H9 (cell line): ENCODE measurements around the gene NCL. TPM values are rescaled to one million over a fixed set of nuclear protein-coding genes. Genes with fewer than 3 reads are reported as not detected.

ENCODE experiments used
- DNase-seq: peaks from one replicate; pipeline ENCODE4 v3.0.0-alpha.2; 2017
- H2AFZ ChIP-seq: one replicate; pipeline ENCODE4 v1.6.1; 2013; ENCODE audit warnings: mild to moderate bottlenecking, low read length, control low read depth, moderate library complexity
- H2AK5ac ChIP-seq: 2 replicates; pipeline ENCODE4 v1.6.1; 2013; ENCODE audit warnings: low read length, control low read depth, mixed read lengths; ENCODE audit not compliant: insufficient read length
- H2BK120ac ChIP-seq: one replicate; pipeline ENCODE4 v1.6.1; 2013; ENCODE audit warnings: low read depth, mild to moderate bottlenecking, low read length, control low read depth, inconsistent platforms; ENCODE audit not compliant: poor library complexity, severe bottlenecking
- H2BK12ac ChIP-seq: 2 replicates; pipeline ENCODE4 v1.6.1; 2013; ENCODE audit warnings: low read length, control low read depth, mixed read lengths, low read depth; ENCODE audit not compliant: insufficient read length
- H2BK15ac ChIP-seq: 2 replicates; pipeline ENCODE4 v1.6.1; 2013; ENCODE audit warnings: low read depth, low read length, control low read depth
- H2BK20ac ChIP-seq: one replicate; pipeline ENCODE4 v1.6.1; 2013; ENCODE audit warnings: low read depth, mild to moderate bottlenecking, low read length, control low read depth, inconsistent platforms; ENCODE audit not compliant: poor library complexity, severe bottlenecking
- H2BK5ac ChIP-seq: 2 replicates; pipeline ENCODE4 v1.6.1; 2013; ENCODE audit warnings: low read length, control low read depth, mixed read lengths; ENCODE audit not compliant: insufficient read length
- H3K14ac ChIP-seq: 2 replicates; pipeline ENCODE4 v1.6.1; 2013; ENCODE audit warnings: low read length, control low read depth; ENCODE audit not compliant: insufficient read depth
- H3K18ac ChIP-seq: 2 replicates; pipeline ENCODE4 v1.6.1; 2013; ENCODE audit warnings: low read depth, mild to moderate bottlenecking, mixed read lengths, low read length, control low read depth; ENCODE audit not compliant: insufficient read length
- H3K23ac ChIP-seq: 2 replicates; pipeline ENCODE4 v1.6.1; 2013; ENCODE audit warnings: low read length, control low read depth, mixed read lengths, low read depth; ENCODE audit not compliant: insufficient read length
- H3K23me2 ChIP-seq: 2 replicates; pipeline ENCODE4 v1.6.1; 2013; ENCODE audit warnings: low read depth, mild to moderate bottlenecking, mixed read lengths, low read length, control low read depth; ENCODE audit not compliant: insufficient read length, poor library complexity, severe bottlenecking
- H3K27ac ChIP-seq: 2 replicates; pipeline ENCODE4 v1.5.1; 2013; ENCODE audit warnings: low read length, control low read depth, mixed read lengths, low read depth; ENCODE audit not compliant: insufficient read length
- H3K27me3 ChIP-seq: 2 replicates; pipeline ENCODE4 v1.6.1; 2013; ENCODE audit warnings: low read length, control low read depth, inconsistent platforms; ENCODE audit not compliant: insufficient read depth
- H3K4ac ChIP-seq: 2 replicates; pipeline ENCODE4 v1.6.1; 2013; ENCODE audit warnings: low read depth, mild to moderate bottlenecking, control low read depth, inconsistent platforms, low read length, moderate library complexity
- H3K4me1 ChIP-seq: 2 replicates; pipeline ENCODE4 v1.6.1; 2013; ENCODE audit warnings: low read length, control low read depth, inconsistent platforms; ENCODE audit not compliant: insufficient read depth
- H3K4me2 ChIP-seq: 2 replicates; pipeline ENCODE4 v1.6.1; 2013; ENCODE audit warnings: low read length, control low read depth, mixed read lengths; ENCODE audit not compliant: insufficient read length, insufficient read depth
- H3K56ac ChIP-seq: 2 replicates; pipeline ENCODE4 v1.6.1; 2013; ENCODE audit warnings: low read depth, mild to moderate bottlenecking, mixed read lengths, low read length, control low read depth; ENCODE audit not compliant: insufficient read length
- H3K79me1 ChIP-seq: 2 replicates; pipeline ENCODE4 v1.6.1; 2013; ENCODE audit warnings: low read depth, mild to moderate bottlenecking, moderate library complexity, low read length, control low read depth, inconsistent platforms; ENCODE audit not compliant: insufficient read depth, poor library complexity, severe bottlenecking
- H3K79me2 ChIP-seq: 2 replicates; pipeline ENCODE4 v1.6.1; 2013; ENCODE audit warnings: low read length, control low read depth, inconsistent platforms; ENCODE audit not compliant: insufficient read depth
- H3K9ac ChIP-seq: 2 replicates; pipeline ENCODE4 v1.6.1; 2013; ENCODE audit warnings: low read length, control low read depth, mixed read lengths; ENCODE audit not compliant: insufficient read length; ENCODE audit errors: extremely low read depth
- H3K9me3 ChIP-seq: one replicate; pipeline ENCODE4 v1.6.1; 2013; ENCODE audit warnings: low read depth, low read length, inconsistent platforms; ENCODE audit not compliant: control insufficient read depth
- H3T11ph ChIP-seq: one replicate; pipeline ENCODE4 v1.6.1; 2013; ENCODE audit warnings: mild to moderate bottlenecking, low read length, control low read depth, inconsistent platforms
- H4K20me1 ChIP-seq: one replicate; pipeline ENCODE4 v1.6.1; 2013; ENCODE audit not compliant: control insufficient read depth, insufficient read length, insufficient read depth
- H4K5ac ChIP-seq: 2 replicates; pipeline ENCODE4 v1.6.1; 2013; ENCODE audit warnings: low read depth, mild to moderate bottlenecking, mixed read lengths, low read length, control low read depth; ENCODE audit not compliant: insufficient read length
- H4K8ac ChIP-seq: replicated peaks from 2 replicates; pipeline ENCODE4 v1.6.1; 2013; ENCODE audit warnings: low read length, control low read depth, mixed read lengths, low read depth; ENCODE audit not compliant: insufficient read length
- H4K91ac ChIP-seq: 2 replicates; pipeline ENCODE4 v1.6.1; 2013; ENCODE audit warnings: low read depth, mild to moderate bottlenecking, moderate library complexity, mixed read lengths, low read length, control low read depth; ENCODE audit not compliant: insufficient read length
- H3K27ac Mint-ChIP-seq, 3 experiments: 2 replicates in 2 of 3; 3 replicates in 1 of 3; pipeline ENCODE4 v1.8.0; 2020 to 2021; ENCODE audit warnings: mixed read lengths in 3 of 3, mild to moderate bottlenecking in 1 of 3, moderate library complexity in 1 of 3
- H3K27me3 Mint-ChIP-seq: 2 replicates; pipeline ENCODE4 v1.8.0; 2021; ENCODE audit warnings: low read depth, mild to moderate bottlenecking, moderate library complexity, mixed read lengths
- H3K36me3 Mint-ChIP-seq, 3 experiments: 2 replicates in 2 of 3; 3 replicates in 1 of 3; pipeline ENCODE4 v1.8.0; 2020 to 2021; ENCODE audit warnings: low read depth in 3 of 3, mixed read lengths in 3 of 3; ENCODE audit not compliant: insufficient read depth in 1 of 3
- H3K4me1 Mint-ChIP-seq, 2 experiments: 2 replicates each; pipeline ENCODE4 v1.8.0; 2020; ENCODE audit warnings: mixed read lengths in 2 of 2
- H3K4me3 Mint-ChIP-seq, 2 experiments: 2 replicates in 1 of 2; 3 replicates in 1 of 2; pipeline ENCODE4 v1.8.0; 2020 to 2021; ENCODE audit warnings: mild to moderate bottlenecking in 2 of 2, mixed read lengths in 2 of 2, moderate library complexity in 1 of 2
- H3K9me3 Mint-ChIP-seq, 2 experiments: 2 replicates in 1 of 2; 3 replicates in 1 of 2; pipeline ENCODE4 v1.8.0; 2020; ENCODE audit warnings: mild to moderate bottlenecking in 2 of 2, mixed read lengths in 2 of 2, moderate library complexity in 1 of 2
- CTCF ChIP-seq: fragments of 200-600 bp; sonication (generic); conservative IDR thresholded peaks from 3 replicates; pipeline ENCODE4 v1.8.0; 2021; ENCODE audit warnings: antibody characterized with exemption, mild to moderate bottlenecking
- WGBS: extraction: QIAGEN DNeasy Blood & Tissue Kit; methylation state at CpG from one replicate; pipeline ENCODE4 v1.1.7; 2013; ENCODE audit warnings: missing lambda C conversion rate, low lambda C conversion rate, mixed read lengths; ENCODE audit not compliant: insufficient read length; ENCODE audit errors: extremely low coverage; 5-methylcytosine and 5-hydroxymethylcytosine counted together
- total RNA-seq: library from RNA; stranded (reverse); gene quantifications from 2 replicates; pipeline ENCODE4 v1.2.1, GENCODE V29; 2021

The NCL gene
- total RNA-seq, 1 experiment from 2014 or later: 1,269 TPM

DNA sequence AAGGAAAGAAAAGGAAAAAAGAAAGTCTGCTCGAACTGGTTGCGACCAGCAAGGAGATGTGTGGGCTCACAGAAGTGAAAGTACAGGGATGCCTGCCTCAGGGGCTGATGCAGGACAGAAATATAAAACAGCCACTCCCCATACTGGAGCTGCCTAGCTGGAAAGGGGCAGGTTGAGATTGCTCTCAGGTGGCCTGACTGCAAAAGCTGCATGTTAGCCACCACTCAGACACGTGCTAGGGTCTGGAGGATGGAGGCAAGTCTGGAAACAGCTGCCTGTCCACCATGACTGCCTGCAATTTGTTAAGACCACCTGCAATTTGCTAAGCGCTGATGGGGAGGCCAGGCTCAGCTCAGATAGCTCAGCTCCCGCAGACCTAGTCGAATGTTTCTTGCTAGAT is 50.8 kb downstream of the NCL start:
- Histone ChIP-seq H3K27ac (no peak overlapping the region), H2BK20ac (no peak overlapping the region), H3K4ac (no peak overlapping the region), H2AK5ac (no peak overlapping the region), H3K4me2 (peak overlapping the region; percentile 13), H3K14ac (peak overlapping the region; percentile 66), H3K23me2 (peaks cover 9% of the 10 kb centered on the region), H2BK5ac (no peak overlapping the region), H2BK12ac (peak overlapping the region; percentile 40), H3K56ac (no peak overlapping the region), H4K91ac (no peak overlapping the region), H3K9me3 (no peaks in the 10 kb centered on the region), H3K27me3 (no peaks in the 10 kb centered on the region), H2BK120ac (no peak overlapping the region), H3K79me1 (no peaks in the 10 kb centered on the region), H4K20me1 (no peaks in the 10 kb centered on the region), H3K18ac (peak overlapping the region; percentile 72), H2BK15ac (no peak overlapping the region), H3K4me1 (peaks cover 9% of the 10 kb centered on the region; the same call in 1 of the 2 replicates), H3K9ac (no peak overlapping the region), H3T11ph (no peak overlapping the region), H4K8ac (no peak overlapping the region), H3K23ac (no peak overlapping the region), H2AFZ (no peak overlapping the region), H3K79me2 (no peaks in the 10 kb centered on the region), H4K5ac (no peak overlapping the region)
- no CpG with 5 or more reads among the region's 6 CpGs for WGBS
- Mint-ChIP-seq H3K4me3 (no peak overlapping the region), H3K9me3 (peaks cover 16 to 22% of the 10 kb centered on the region in 2 experiments), H3K36me3 (peaks cover 3 to 12% (median 6%) of the 10 kb centered on the region in 3 experiments; a peak in 5 of 7 replicates), H3K27me3 (no peaks in the 10 kb centered on the region; the same call in 1 of the 2 replicates), H3K27ac (no peak overlapping the region), H3K4me1 (peaks cover 46 to 48% of the 10 kb centered on the region in 2 experiments)
- no peak for TF ChIP-seq CTCF
- no peak for DNase-seq
